Fibroblast of skin of left biceps (primary cell): Measurements from ENCODE around the gene ADAM10.
"Not testable (repeated sequence)": the region's sequence is repeated elsewhere in the genome, so short reads cannot be mapped to it uniquely, and the experiment has no call there.

ENCODE experiments used
- DNase-seq, 2 experiments: peaks; one replicate each; pipeline ENCODE4 v3.0.0-alpha.2; 2013; ENCODE audit warnings: low read depth in 2 of 2

The ADAM10 gene

DNA sequence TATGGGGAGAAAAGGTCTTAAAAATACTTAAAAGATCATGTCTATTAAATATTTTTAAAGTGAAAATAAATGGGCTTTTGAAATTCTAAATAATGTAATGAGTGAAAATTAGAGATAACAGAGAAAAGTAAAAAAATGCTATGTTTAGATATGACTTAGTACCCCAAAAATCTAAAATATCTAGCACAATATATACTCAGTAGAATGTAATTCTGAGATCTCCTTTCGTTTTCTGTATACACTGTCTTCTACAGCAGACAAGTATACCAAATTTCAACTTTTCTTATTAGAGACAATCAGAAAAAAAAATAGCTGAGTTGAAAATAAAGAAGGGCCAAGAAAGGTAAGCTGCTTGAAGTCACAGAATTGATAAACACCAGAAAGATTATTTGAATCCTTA is 140.8 kb downstream of the ADAM10 start:
- no peak for DNase-seq

DNA sequence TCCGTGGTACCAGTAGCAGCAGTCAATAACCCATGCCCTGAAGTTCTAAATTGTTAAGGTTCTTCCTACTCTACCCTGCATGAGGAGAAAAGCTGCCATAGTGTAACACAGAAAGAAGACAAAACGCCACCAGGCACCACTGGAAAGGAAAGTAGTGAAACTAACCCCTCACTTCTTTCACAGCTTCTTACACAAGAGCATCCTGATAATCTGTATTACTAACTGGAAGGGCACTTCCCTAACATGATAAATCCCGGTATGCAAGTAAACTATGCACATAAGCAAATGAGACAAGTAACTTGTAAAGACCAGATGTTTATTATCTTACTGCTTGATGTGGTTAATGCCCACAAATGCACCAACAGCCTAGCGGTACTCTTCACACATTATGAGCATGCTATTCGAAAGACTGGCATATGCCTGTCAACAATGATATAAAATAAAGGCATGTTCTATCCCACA is 141.3 kb downstream of the ADAM10 start:
- peak; percentile 40 to 47 for DNase-seq

DNA sequence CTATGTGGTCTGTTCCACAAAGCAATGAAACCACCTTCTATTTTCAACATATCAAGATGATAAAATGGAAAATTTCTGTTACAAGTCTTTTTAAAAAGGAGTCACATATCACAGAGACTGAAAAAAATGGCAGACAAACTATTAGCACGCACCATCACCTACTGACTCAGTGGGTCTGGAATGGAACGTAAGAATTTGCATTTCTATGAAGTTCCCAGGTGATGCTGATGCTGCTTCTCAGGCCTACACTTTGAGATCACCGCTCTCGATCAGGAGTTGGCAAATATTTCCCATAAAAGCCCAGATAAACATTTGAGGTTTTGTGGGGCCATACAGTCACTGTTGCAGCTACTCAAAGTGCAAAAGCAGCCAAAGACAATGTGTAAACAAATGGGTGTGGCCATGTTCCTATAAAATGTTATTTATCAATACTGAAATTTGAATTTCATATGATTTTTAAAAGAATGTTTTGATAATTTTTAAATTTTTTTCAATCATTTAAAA is 142.9 kb downstream of the ADAM10 start:
- DNase-seq, result no peak

DNA sequence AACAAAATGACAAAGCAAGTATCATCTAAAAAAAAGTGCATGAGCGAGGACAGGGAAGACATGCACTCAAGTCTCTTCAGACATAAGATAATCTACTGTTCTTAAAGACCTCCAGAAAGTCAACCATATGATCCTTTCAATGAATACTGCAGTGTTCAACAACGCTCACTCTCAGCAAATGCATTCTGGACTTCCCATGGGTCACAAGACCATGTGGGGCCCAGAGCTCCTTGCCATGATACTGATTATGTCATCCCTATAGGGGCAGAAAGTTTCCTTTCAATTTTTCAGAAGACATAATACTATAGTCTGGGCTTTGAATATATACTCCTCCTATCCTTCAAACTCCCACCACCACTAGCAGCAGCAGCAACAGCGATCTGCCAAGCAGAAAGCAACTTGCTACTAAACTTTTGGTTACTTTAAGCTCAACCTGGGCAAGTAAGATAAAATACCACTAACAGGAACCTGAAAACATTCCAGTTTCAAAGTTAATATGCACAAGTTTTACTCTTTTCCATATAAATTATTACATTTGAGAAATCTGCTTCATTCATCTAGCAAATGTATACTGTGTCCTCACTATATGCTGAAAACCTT is 143.5 kb downstream of the ADAM10 start:
- no peak for DNase-seq

DNA sequence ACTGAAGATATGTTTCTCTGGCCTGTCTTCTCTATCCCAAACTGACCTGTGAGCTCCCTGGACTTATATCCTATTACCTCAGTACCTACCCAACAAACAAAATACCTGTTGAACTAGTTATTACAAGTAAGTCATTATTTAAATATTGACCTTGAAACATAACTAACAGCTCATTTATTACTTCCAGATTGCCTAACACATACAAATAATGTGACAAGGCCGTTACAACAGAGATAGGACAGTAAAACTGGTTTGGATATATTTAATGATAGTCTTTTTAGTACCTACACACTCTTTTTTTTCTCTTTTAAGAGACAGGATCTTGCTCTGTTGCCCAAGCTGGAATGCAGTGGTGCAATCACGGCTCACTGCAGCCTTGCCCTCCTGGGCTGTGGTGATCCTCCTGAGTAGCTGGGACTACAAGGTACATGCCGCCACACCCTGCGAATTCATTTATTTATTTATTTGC is 145.0 kb downstream of the ADAM10 start:
- no peak for DNase-seq

DNA sequence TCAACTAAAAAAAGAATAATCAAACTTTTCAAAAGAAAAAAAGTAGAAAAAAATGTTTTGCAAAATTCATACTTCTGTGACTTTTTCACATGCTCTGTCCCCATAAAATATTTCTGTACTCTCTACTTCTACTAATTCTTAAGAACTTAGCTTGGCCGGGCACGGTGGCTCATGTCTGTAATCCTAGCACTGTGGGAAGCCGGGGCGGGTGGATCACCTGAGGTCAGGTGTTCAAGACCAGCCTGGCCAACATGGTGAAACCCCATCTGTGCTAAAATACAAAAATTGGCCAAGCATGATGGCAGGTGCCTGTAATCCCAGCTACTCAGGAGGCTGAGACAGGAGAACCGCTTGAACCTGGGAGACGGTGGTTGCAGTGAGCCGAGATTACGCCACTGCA is 145.6 kb downstream of the ADAM10 start:
- not testable (repeated sequence) for DNase-seq

DNA sequence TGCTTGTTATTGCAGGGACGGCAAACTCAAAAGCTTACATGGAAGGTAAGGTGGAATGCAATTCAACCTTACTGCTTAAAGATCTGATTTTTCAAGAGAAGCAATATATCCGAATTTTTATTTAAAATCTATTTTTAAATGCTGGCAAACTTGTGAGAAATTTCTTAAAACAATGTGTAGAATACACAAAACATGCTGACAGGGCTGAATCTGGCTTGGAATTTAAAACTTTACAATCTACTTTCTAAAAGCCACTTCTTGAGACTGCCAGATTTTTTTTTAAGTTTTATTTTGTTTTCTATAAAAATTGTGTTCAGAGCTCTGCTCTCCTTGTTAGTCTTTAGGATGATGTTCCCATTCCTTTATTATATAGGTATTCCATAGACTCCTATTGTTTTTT is 146.7 kb downstream of the ADAM10 start:
- no peak for DNase-seq

DNA sequence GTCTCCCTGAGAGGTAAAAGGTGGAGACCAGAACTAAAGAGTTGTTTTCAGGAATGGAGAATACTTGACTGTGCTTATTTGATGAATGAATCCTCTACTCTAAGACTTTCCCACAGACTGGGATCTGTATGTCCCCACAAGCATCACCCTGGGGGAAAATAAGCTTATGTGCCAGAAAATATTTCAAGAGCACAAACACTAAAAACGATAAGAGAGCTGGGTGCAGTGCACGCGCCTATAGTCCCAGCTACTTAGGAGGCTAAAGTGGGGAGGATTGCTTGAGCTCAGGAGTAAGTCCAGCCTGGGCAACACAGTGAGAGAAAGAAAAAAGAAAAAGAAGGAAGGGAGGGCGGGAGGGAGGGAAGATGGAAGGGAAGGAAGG is 150.7 kb downstream of the ADAM10 start:
- DNase-seq, result no peak

DNA sequence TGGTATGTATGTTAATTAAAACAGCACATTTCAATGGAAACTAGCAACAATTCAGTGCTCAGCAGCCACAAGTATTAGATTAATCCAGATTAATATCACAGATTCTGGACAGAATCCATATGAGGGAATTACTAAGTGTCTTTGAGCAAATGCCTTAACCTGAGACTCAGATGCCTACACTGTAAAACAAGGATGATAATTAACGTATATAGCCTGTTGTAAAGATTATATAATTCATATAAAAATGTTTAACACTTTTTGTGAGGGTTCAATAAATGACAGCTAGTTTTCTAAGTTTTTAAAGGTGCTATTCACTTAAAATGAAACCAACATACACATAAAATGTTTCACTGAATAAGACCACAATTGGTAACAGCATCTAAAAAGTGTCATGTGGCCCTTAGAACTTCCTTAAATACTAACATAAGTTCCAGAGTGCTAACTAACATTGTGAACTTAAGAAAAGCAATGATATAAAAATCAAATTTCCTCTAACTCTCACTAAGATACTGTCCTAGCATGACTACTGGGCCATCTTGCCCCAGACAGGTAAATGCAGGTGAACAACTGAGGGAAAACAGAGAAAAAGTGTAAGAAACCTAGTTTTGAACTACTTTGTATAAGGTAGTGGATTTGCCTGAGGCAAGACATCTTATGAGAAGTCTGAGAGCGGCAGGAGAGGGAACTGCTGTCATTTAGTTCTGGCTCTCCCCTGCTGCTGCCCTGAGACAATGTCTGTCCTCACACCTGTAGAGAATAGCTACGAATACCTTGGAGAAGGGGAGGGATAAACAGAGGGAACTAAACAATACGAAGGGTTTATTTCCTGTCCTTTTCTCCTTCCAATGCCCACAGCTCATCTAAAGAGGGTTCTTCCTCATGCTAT is 151.3 kb downstream of the ADAM10 start:
- DNase-seq, result no peak

DNA sequence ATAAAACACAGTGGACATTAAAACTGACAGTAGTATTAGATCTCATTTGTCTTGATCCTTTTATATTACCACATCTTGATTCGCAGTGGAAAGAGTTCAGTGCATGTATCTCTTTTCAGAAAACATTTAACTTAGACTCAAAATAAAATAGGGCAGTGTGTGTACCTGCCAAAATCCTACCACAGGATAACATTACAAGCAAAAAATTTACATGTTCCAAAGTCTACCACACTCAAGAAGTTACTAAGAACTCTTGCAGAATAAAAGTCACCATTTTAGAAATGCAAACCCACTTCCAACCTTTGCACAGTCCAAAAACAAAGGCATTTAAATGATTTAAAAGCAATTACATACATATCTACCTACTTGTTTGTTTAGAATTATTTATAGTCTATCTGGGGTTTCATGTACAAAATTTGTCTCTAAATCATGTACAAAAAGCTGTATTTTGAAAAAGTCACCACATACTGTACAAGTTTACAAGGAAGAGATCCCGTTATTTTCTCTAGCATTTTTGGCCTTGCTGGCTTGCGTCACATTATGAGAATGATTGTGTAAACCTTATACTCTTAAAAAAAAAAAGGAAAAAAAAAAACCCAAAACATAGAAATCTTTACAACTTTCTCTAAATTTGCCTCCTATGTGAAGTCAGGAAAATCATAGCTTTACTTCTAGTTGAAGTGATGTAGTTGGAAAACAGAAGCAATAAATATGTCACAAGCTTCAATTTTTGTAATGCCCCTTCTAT is 153.8 kb downstream of the ADAM10 start:
- DNase-seq, result no peak

DNA sequence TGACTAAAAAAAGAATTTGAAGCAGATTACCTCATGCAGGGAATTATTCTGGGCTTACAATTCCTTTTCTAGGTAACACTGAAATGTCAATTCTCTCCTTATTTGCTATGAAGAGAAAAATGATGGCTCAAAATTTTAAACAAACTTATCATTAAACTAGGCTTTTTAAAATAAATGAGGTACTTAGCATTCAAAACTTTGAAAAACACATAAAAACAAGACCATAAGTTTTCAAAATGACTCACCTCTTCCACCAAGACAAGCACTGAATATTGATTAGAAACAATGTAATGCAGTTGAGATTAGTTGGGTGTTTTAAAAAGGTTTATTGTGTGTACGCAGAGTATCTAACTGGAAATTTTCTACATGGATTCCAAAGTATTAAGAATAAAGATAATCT is 154.6 kb downstream of the ADAM10 start:
- no peak for DNase-seq

DNA sequence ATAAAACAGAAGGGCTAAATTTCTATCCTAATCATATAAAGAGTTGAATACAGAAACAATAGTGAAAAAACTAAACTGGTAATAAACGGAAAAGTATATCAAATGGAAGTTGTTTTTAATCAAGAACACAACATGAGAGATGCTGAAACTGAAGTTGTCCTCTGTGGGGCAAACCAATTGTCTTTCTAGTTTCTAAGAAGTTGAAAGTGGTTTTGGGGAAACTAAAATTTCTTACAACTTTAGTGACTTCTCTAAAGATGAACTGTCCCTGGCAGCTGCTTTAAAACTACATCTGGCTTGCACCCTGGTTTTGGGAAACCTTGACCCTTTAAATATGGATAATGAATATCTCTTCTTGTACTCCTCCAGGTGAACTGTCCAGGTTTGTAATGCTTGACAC is 155.6 kb downstream of the ADAM10 start:
- DNase-seq, result no peak

DNA sequence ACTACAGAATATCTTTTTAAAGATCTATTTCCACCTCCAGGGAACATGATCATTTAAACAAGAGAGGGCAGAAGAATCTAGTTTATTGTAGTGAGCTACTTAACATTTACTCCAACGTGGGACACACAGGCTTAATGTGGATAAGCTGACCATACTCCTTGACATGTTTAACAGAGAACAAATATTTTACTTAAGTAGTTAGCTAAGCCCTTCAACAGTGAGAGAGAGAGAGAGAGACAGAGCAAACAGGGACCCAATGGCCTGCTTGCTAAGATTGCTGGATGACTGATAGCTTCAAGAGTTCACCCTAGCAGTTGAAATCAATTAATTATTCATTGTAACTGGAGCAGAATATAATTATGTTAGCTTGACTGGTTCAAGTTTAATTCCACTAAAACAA is 158.6 kb downstream of the ADAM10 start:
- no peak for DNase-seq

DNA sequence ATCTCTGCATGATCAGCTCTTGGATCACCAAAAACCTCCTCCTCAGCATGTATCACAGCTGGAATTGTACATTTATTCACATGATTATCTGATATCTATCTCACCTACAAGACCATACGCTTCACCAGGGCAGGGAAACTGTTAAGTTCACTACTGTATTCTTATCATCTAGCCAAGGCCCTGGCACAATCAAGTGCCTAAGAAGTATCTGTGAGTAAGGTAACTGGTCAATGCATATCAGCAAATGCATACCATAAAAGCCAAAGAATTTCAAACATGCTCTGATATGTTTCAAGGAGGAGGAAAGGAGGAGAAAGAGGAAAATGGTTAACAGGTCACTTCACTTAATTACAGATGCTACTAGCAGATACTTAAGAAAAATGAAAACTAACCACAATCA is 159.3 kb downstream of the ADAM10 start:
- DNase-seq, result no peak

DNA sequence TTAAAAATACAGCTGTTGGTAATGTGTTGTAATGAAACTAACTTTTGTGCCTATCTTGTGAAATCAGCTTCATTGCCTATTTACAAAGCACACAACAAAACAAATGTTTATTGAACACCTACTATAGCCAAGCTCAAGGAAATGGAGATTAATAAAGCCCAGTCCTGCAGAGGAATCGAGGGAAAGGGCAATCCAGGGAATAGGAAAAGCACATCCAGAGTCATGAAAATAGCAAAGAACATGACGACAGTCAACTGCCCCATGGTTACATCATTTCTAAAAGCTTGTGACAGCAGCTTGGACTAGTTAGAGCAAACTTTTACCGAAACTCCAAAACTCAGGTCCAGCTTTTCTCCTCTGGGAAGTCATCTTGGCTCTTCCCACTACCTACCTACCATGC is 160.5 kb downstream of the ADAM10 start:
- DNase-seq, result no peak

DNA sequence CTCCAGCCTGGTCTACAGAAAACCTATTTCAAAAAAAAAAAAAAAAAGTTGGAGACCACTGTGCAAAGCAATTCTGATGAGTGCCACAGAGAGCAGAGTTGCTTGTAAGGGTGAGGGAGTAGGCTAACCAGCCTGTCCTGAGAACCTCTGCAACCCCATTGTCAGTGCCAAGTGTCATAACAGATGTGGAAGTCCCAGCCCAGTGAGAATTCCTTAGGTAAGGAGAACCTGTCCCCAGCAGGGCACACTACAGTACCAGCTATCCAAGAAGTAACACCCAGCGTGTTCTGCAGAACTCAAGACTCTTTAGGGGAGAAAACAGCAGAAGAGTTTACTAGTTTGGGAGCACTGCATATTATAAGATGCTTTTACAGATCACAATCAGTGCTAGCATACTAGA is 161.4 kb downstream of the ADAM10 start:
- DNase-seq, result no peak

DNA sequence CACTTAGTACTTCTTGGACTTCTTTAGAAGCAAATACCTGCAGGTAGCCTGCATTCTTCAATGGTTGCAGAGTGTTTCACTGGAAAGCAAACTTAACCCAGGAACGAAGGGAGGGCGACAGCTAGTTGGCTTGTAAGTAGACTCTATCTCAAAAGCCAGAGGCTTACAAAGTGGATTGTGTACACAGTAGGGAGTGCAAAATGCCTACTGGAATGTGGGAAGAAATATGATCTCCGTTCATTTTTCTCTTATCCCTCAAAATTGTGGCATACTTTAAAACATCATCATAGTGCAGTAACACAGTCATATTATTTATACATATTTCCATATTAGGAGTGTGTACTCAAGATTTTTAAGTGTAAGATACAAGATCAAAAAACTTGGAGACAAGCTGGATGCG is 162.0 kb downstream of the ADAM10 start:
- no peak for DNase-seq

DNA sequence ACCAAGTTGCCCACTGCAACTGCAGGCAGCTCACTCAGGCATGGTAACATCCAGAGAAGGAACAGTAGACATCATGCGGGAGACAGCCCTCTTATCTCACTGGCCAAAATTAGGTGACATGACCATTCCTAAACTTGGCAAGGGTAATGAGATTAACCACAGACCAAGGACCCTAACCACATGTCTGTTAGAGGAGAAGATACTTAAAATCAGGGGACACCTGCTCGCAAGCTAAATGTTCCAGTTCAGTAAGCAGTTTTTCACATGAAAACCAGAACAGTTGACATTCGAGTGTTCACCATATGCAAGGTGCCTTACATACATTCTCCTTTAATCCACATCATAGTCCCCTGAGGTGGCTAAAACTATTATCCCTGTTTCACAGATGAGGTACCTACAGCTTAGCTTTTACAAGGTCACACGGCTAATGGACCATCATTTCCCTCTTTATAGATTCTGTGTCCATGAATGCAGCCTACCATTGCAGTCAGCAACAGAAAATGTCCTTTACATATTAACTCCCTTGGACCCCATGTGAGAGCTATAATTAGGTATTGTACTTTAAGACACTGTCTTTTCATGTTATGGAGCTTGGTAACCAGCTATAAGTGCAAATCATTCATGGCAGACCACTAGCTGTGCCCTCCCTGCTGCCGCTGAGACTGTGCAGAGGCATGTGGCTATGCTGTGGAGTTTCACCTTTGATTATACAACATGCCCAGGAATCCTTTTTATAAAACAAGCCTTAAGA is 163.6 kb downstream of the ADAM10 start:
- DNase-seq, result no peak

DNA sequence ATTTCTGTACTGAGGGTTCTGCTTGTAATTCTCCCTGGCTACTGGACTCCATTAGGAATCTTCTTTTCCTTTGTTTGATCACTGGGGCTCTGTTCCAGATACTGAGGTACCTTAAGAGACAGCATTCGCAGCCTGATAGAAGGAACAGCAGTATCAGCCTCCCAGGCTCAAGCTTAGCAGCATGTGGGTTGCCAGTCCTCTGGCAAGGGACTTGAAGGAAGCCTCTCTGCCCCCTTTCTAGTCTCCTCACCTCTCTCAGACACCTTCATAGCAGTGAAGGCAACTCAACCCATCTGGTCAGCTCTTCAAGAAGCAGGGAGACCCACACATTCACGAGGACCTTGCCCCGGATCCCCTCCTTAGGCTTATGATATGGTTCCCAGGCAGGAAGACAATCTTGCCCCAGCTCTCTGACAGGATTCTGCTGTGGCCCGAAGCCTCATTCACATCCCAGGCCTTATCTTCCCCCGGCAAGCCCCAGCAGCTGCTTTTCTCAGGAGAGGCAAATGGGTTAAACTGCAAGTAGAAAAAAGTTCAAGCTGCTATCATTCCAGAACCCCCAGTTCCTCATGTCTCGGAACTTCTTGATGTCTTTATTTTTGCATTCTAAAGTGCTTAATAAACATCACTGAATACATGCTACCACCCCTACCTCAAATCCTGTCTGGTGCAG is 164.6 kb downstream of the ADAM10 start:
- DNase-seq, result no peak

DNA sequence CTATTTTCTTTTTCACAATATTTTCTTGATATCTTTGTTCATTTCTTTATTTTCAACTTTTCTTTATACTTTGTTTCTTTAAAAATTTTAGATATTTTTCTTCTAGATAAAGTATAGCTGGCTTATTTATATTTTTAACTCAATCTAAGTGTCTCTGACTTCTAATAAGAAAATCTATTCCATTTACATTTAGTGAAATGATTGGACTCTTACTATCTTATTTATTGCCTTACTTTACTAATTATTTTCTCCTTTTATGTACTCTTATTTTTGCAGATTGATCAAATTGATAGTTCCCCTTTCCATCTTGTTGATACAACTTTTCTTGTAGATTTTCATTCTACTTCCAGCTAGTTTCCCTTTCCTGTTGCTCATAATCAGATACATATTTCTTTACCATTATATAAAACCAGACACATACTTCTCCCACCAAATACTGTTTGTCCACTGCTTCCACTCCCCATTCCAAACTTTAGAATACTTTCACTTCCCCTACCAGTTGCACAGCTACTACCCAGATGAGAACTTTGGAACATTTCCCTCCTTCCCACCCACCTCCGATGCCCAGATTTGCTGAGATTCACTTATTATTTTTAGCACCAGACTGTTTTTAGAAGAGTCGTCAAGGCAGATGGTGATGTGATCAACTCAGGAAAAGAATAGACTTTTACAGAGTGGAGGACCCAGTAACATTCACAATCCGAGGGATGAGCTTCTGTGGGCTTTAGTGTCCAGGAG is 166.2 kb downstream of the ADAM10 start:
- DNase-seq, result no peak
